SU-DHL-6 (cell line): ENCODE data around the gene MREG.

Experiments used
- H2AFZ ChIP-seq: fragments of 200-600 bp; sonication (generic); 2 replicates; pipeline ENCODE4 v1.6.1; 2014; ENCODE audit warnings: low read depth, mild to moderate bottlenecking, moderate library complexity, mixed read lengths, antibody characterized with exemption, low read length; ENCODE audit not compliant: severe bottlenecking
- H3F3A ChIP-seq: fragments of 200-600 bp; shearing (Covaris generic); 2 replicates; pipeline ENCODE4 v1.6.0; 2016; ENCODE audit warnings: antibody characterized with exemption, mild to moderate bottlenecking; ENCODE audit not compliant: insufficient read depth
- H3K27ac ChIP-seq: fragments of 200-600 bp; sonication (generic); 2 replicates; pipeline ENCODE4 v1.5.1; 2016; ENCODE audit warnings: low read depth, mild to moderate bottlenecking, low read length, moderate library complexity, mixed read lengths
- H3K27me3 ChIP-seq: fragments of 200-600 bp; sonication (generic), shearing (Covaris generic); 2 replicates; pipeline ENCODE4 v1.6.0; 2014; ENCODE audit warnings: mild to moderate bottlenecking, low read length
- H3K36me3 ChIP-seq: fragments of 200-600 bp; sonication (generic); 2 replicates; pipeline ENCODE4 v1.6.1; 2014; ENCODE audit warnings: mild to moderate bottlenecking, low read length, mixed read lengths
- H3K4me2 ChIP-seq: fragments of 300-600, 200-600 bp; shearing (Covaris generic), sonication (generic); 2 replicates; pipeline ENCODE4 v1.6.0; 2014; ENCODE audit warnings: low read length, low read depth, mild to moderate bottlenecking; ENCODE audit not compliant: poor library complexity, severe bottlenecking
- H3K4me3 ChIP-seq: fragments of 200-600 bp; sonication (generic); 2 replicates; pipeline ENCODE4 v1.5.1; 2014; ENCODE audit warnings: antibody characterized with exemption, low read length, mild to moderate bottlenecking, mixed read lengths; ENCODE audit not compliant: insufficient read depth, poor library complexity, severe bottlenecking
- H3K79me2 ChIP-seq: fragments of 200-600 bp; sonication (generic); 2 replicates; pipeline ENCODE4 v1.6.1; 2014; ENCODE audit warnings: mild to moderate bottlenecking, low read length, moderate library complexity; ENCODE audit not compliant: insufficient read depth
- H3K9ac ChIP-seq: fragments of 200-600 bp; sonication (generic); 2 replicates; pipeline ENCODE4 v1.7.0; 2014; ENCODE audit warnings: mild to moderate bottlenecking, low read length
- H3K9me2 ChIP-seq: fragments of 200-600 bp; sonication (generic); replicated peaks from 2 replicates; pipeline ENCODE4 v1.6.1; 2014; ENCODE audit warnings: low read length; ENCODE audit not compliant: insufficient read depth
- H3K9me3 ChIP-seq: fragments of 200-600 bp; sonication (generic); 2 replicates; pipeline ENCODE4 v1.6.1; 2014; ENCODE audit warnings: low read length, mixed read lengths; ENCODE audit not compliant: insufficient read depth
- H4K20me1 ChIP-seq: fragments of 200-600 bp; sonication (generic); 2 replicates; pipeline ENCODE4 v1.6.1; 2014; ENCODE audit warnings: low read depth, mild to moderate bottlenecking, antibody characterized with exemption, low read length, moderate library complexity, mixed read lengths
- EZH2phosphoT487 ChIP-seq: fragments of 200-600 bp; sonication (generic), shearing (Covaris generic); conservative IDR thresholded peaks from 2 replicates; pipeline ENCODE4 v1.6.1; 2018; ENCODE audit warnings: mild to moderate bottlenecking, antibody characterized with exemption, low read length, moderate library complexity, mixed read lengths
- TF ChIP-seq, protein P1 (sequence below): fragments of 200-600 bp; sonication (generic); IDR thresholded peaks from one replicate; pipeline ENCODE4 v1.5.1; 2017; ENCODE audit warnings: antibody characterized with exemption, mild to moderate bottlenecking, low read length, moderate library complexity; ENCODE audit not compliant: insufficient read depth, poor library complexity, severe bottlenecking

Gene MREG

GRCh38 chr2:215914054-215914776, 99.1 kb downstream of the MREG start:
- H3K36me3 ChIP-seq: no peaks in the 10 kb centered on the region
- H3K4me3 ChIP-seq: no peak overlapping the region
- no peaks in the 10 kb centered on the region for H3K79me2 ChIP-seq
- H4K20me1 ChIP-seq: no peaks in the 10 kb centered on the region
- no peak overlapping the region for H3K27ac ChIP-seq
- H3K4me2 ChIP-seq: no peak overlapping the region
- no peaks in the 10 kb centered on the region for H3K9me2 ChIP-seq
- no peak overlapping the region for H2AFZ ChIP-seq
- no peaks in the 10 kb centered on the region for H3K27me3 ChIP-seq
- H3K9ac ChIP-seq: no peak overlapping the region
- no peaks in the 10 kb centered on the region for H3F3A ChIP-seq
- TF ChIP-seq, protein P1, sequence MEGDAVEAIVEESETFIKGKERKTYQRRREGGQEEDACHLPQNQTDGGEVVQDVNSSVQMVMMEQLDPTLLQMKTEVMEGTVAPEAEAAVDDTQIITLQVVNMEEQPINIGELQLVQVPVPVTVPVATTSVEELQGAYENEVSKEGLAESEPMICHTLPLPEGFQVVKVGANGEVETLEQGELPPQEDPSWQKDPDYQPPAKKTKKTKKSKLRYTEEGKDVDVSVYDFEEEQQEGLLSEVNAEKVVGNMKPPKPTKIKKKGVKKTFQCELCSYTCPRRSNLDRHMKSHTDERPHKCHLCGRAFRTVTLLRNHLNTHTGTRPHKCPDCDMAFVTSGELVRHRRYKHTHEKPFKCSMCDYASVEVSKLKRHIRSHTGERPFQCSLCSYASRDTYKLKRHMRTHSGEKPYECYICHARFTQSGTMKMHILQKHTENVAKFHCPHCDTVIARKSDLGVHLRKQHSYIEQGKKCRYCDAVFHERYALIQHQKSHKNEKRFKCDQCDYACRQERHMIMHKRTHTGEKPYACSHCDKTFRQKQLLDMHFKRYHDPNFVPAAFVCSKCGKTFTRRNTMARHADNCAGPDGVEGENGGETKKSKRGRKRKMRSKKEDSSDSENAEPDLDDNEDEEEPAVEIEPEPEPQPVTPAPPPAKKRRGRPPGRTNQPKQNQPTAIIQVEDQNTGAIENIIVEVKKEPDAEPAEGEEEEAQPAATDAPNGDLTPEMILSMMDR: no peak
- no peak for TF ChIP-seq EZH2phosphoT487
- no peaks in the 10 kb centered on the region for H3K9me3 ChIP-seq

GRCh38 chr2:215912299-215912842, 101.0 kb downstream of the MREG start:
- Histone ChIP-seq H3K9me3 (no peaks in the 10 kb centered on the region), H3K27me3 (no peaks in the 10 kb centered on the region), H2AFZ (no peak overlapping the region), H3K4me2 (no peak overlapping the region), H3K36me3 (no peaks in the 10 kb centered on the region), H3F3A (no peaks in the 10 kb centered on the region), H4K20me1 (no peaks in the 10 kb centered on the region), H3K4me3 (no peak overlapping the region), H3K9me2 (no peaks in the 10 kb centered on the region), H3K9ac (no peak overlapping the region), H3K79me2 (no peaks in the 10 kb centered on the region), H3K27ac (no peak overlapping the region)
- TF ChIP-seq, protein P1: no peak
- no peak for TF ChIP-seq EZH2phosphoT487

DNA sequence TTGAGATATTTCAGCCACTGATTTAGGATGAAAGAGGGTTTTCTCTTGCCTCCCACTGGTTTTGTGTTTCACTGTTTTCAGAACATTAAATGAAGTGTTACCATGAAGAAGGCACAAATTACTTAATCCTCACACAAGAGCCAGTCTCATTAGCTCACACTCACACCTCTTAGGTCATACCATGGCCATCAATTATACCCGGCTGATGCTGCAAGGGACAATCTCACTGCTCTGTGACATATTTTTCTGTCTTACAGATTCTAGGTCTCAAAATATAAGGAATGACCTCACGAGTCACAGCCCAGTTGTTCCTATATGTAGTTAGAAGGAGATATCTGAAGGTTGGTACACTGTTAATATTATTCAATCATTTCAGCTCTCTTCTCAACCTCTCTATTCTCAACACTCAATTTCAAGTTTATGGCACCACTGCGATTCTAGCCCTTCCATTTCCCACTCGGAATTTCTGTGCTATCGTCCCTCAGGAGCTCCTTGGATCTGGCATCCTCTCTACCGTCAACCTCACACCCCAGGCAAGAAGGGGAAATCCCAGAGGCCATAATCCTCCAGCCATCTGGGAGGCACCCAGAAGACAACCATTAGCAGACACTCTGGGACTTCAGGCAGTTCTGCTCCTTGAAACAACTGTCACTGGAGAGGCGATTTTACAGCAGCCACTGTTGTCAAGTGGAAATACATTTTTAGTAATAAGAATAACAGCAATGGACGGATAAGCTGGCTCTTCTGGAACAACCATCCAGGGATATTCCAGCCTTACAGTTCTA, 101.9 kb downstream of the MREG start:
- no peaks in the 10 kb centered on the region for H3K9me2 ChIP-seq
- H3K27me3 ChIP-seq: no peaks in the 10 kb centered on the region
- H4K20me1 ChIP-seq: no peaks in the 10 kb centered on the region
- no peaks in the 10 kb centered on the region for H3K79me2 ChIP-seq
- H3K36me3 ChIP-seq: no peaks in the 10 kb centered on the region
- no peaks in the 10 kb centered on the region for H3F3A ChIP-seq
- H2AFZ ChIP-seq: no peak overlapping the region
- no peak overlapping the region for H3K4me2 ChIP-seq
- no peak overlapping the region for H3K9ac ChIP-seq
- H3K4me3 ChIP-seq: no peak overlapping the region
- no peak overlapping the region for H3K27ac ChIP-seq
- no peak for TF ChIP-seq EZH2phosphoT487
- TF ChIP-seq, protein P1: no peak
- no peaks in the 10 kb centered on the region for H3K9me3 ChIP-seq
